Astrocyte of the cerebellum (primary cell): Measurements from ENCODE around the gene TENM3.

Experiments used
- DNase-seq: peaks from one replicate; pipeline ENCODE4 v3.0.0-alpha.2; 2011; ENCODE audit warnings: low read depth
- H3K4me3 ChIP-seq: 2 replicates; pipeline ENCODE4 v1.5.1; 2011; ENCODE audit warnings: mild to moderate bottlenecking, low read depth, low read length, moderate library complexity
- in situ Hi-C: cut with HindIII; loops from 2 replicates; pipeline ENCODE4 v1.10.0; 2017; ENCODE audit warnings: low sequenced_read_pairs
- TF ChIP-seq, protein P1 (sequence below): IDR thresholded peaks from 2 replicates; pipeline ENCODE4 v1.5.1; 2012; ENCODE audit warnings: low read length, low read depth, moderate library complexity, mild to moderate bottlenecking; ENCODE audit errors: missing control alignments

Gene TENM3

DNA sequence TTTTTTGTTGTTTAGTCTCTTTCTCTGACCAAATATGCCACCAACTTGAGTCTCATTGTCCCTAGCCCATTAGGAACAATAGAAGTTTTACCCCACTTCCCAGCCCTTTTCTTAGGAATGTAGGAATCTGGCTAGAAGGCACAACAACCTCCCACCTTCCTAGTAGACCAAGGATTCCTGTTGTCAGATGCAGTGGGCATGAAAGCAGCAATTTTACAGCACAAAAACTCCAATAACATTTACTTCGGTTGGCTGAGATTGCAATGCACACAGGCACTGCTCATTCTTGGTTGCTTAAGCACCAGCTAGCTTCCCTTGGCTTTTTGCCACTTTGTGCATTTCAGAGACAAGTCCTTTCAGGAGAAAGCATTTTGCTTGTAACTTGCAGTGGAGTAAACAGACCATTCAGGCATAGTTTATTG is 312.8 kb downstream of the TENM3 start:
- in situ Hi-C loops, result loop anchor here (10.0 kb wide), 1 partner anchor 61 kb away; no protein-coding TSS in a partner anchor
- no peak overlapping the region for H3K4me3 ChIP-seq
- peak; percentile 76 for DNase-seq
- TF ChIP-seq, protein P1, sequence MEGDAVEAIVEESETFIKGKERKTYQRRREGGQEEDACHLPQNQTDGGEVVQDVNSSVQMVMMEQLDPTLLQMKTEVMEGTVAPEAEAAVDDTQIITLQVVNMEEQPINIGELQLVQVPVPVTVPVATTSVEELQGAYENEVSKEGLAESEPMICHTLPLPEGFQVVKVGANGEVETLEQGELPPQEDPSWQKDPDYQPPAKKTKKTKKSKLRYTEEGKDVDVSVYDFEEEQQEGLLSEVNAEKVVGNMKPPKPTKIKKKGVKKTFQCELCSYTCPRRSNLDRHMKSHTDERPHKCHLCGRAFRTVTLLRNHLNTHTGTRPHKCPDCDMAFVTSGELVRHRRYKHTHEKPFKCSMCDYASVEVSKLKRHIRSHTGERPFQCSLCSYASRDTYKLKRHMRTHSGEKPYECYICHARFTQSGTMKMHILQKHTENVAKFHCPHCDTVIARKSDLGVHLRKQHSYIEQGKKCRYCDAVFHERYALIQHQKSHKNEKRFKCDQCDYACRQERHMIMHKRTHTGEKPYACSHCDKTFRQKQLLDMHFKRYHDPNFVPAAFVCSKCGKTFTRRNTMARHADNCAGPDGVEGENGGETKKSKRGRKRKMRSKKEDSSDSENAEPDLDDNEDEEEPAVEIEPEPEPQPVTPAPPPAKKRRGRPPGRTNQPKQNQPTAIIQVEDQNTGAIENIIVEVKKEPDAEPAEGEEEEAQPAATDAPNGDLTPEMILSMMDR, result no peak

DNA sequence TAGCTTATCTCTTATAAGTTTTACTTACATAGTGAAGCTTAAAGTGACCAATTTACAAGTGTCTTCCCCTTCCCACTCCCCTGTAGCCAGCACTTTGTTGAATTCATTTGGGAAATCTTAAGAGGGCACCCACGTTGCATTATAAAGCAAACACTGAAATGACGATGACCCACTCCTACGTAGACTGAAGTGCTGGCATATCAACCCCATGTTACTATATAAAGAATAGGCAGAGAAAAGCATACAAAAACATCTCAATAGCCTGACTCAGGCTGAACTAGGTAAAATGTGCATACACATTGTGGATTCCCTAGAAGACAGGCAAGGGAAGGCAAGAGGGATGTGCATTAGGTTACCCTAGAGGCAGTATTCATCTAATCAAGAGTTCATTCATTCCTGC is 313.4 kb downstream of the TENM3 start:
- TF ChIP-seq, protein P1, result no peak
- H3K4me3 ChIP-seq, result no peak overlapping the region
- in situ Hi-C loops, result loop anchor here (10.0 kb wide), 1 partner anchor 62 kb away; no protein-coding TSS in a partner anchor
- no peak for DNase-seq

DNA sequence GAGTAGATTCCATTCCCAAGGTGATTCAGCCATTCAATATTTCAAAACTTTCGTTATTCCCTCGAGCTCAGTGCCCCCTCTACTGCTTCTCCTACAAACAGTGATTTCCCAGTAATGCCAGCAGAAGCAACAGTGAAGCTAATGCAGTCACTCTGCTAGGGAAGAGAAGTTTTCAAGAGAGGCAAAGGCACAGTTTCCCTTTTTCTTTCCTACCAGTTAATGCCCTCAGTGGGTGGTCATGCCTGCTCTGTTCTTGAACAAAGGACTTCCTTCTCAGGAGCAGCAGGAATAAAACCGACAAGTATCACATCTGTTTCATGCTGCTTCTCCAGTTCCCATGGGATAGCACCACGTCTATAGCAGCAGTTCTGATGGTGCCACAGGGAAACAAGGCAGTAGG is 317.2 kb downstream of the TENM3 start:
- in situ Hi-C loops, result no loop called here
- peak overlapping the region; percentile 6 for H3K4me3 ChIP-seq
- DNase-seq, result peak; percentile 51
- TF ChIP-seq, protein P1, result peak; percentile 55

DNA sequence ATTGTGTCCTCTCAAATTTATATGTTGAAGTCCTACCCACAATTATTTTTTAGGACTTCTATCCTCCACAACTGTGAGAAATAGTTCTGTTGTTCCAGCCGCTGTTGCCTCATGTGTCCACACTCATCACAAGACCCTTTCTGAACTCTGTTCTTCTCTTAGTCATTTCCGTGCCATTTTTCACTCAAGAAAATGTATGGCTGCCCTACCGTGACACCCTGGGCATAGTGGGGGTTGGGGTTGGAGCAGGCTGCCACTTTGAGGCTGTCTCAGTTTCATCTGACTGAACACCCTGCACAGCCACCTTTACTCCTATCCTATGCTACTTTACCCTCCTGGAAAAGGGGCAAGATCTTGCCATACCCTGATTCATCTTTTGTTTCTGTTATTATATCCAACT is 319.1 kb downstream of the TENM3 start:
- in situ Hi-C loops, result no loop called here
- TF ChIP-seq, protein P1, result no peak
- no peak for DNase-seq
- no peak overlapping the region for H3K4me3 ChIP-seq

DNA sequence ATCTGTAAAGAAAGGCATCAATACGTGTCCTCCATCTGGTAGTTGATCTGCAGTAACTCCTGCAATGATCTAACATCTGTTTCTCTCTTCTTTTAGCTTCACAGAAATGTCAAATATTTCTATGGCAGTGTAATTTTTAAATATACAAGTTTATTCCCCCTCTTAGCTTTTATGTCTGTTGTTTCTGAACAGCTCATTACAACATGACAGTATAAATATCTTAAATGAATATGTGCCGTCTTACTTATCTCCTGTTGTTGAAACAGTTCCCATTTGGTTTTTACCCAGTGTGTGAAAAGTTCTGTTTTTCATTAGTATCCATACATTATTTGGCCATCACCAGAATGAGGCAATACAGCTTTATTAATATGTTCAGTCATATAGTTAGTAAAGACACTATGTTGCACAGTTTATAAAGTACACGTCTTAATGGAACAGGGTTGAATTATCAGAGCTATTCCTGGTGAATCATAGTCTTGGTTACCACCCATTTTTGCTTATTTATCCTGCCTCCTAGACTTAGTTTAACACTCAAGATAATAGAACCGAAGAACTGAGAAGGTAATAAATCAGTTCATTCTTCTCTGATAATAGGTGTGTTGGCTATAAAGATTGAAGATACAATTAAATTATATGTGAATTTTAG is 321.6 kb downstream of the TENM3 start:
- TF ChIP-seq, protein P1, result no peak
- H3K4me3 ChIP-seq, result no peak overlapping the region
- in situ Hi-C loops, result no loop called here
- DNase-seq, result no peak

DNA sequence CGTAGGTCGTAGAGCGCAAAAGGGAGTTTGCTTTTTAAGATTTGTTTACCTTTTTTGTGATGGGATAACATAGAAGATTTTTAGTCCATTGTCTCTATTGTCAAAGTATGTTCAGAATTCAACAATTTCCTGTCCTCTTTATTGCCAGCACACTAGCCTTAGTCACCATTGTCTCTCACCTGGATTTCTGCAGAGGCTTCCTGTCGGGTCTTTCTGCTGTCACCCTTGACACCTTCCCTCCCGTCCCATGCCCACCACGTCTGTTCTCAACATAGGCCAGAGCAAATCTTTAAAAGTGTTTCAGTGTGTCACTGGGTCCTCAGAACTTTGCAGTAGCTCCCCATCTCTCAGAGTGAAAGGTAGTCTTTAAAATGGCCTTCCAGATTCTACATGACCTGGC is 323.9 kb downstream of the TENM3 start:
- no peak overlapping the region for H3K4me3 ChIP-seq
- in situ Hi-C loops, result no loop called here
- DNase-seq, result no peak
- TF ChIP-seq, protein P1, result no peak
